Activated T-cell treated with anti-CD3 and anti-CD28 coated beads for 1 hour (primary cell): ENCODE data around the gene GRK2.
"Not testable (repeated sequence)": the region's sequence is repeated elsewhere in the genome, so short reads cannot be mapped to it uniquely, and the experiment has no call there.

Source experiments
- DNase-seq: peaks from one replicate; pipeline ENCODE4 v3.0.0-alpha.2; 2020; ENCODE audit warnings: low read depth

The GRK2 gene

GRCh38 chr11:67254798-67255197 lies 11.5 kb upstream of the GRK2 start:
- DNase-seq: no peak

- DNase-seq: no peak
Observed at GRCh38 chr11:67255353-67255752, 10.9 kb upstream of the GRK2 start.

GRCh38 chr11:67255864-67256263 lies 10.4 kb upstream of the GRK2 start:
- no peak for DNase-seq

- no peak for DNase-seq
Observed at GRCh38 chr11:67256477-67257135, 9.7 kb upstream of the GRK2 start.

- no peak for DNase-seq
Observed at GRCh38 chr11:67260406-67260805, 5.9 kb upstream of the GRK2 start.

GRCh38 chr11:67260885-67261639 lies 5.2 kb upstream of the GRK2 start:
- DNase-seq: not testable (repeated sequence)

- DNase-seq: no peak
Observed at GRCh38 chr11:67261640-67261945, 4.7 kb upstream of the GRK2 start.

GRCh38 chr11:67261946-67262681 lies 4.2 kb upstream of the GRK2 start:
- DNase-seq: no peak

GRCh38 chr11:67262731-67263675 lies 3.3 kb upstream of the GRK2 start:
- DNase-seq: peak; percentile 62

GRCh38 chr11:67264260-67264659 lies 2.0 kb upstream of the GRK2 start:
- DNase-seq: no peak

GRCh38 chr11:67264877-67265632 lies 1.2 kb upstream of the GRK2 start:
- no peak for DNase-seq

GRCh38 chr11:67265633-67266448 lies 432 bp upstream of the GRK2 start:
- DNase-seq: peak; percentile 68

- DNase-seq: no peak
Observed at GRCh38 chr11:67267188-67268080, 1.2 kb downstream of the GRK2 start.

- peak; percentile 45 for DNase-seq
Observed at GRCh38 chr11:67268081-67268961, 2.0 kb downstream of the GRK2 start.

- DNase-seq: no peak
Observed at GRCh38 chr11:67268962-67269268, 2.6 kb downstream of the GRK2 start.

- no peak for DNase-seq
Observed at GRCh38 chr11:67269401-67270255, 3.4 kb downstream of the GRK2 start.
